Activated T-helper 2 cell treated with anti-CD3 and anti-CD28 coated beads, Interferon-gamma antibody, Interleukin-2, Interleukin-4, amounts not matched to agents 10 μg/mL and 5 μg/mL and 100 μg/mL, durations not matched to agents 14 hours and 24 hours and 36 hours (primary cell): Measurements from ENCODE around the gene MAP4. TPM values are rescaled to one million over a fixed set of nuclear protein-coding genes. Genes with fewer than 3 reads are reported as not detected.

Source experiments
- DNase-seq: peaks from one replicate; pipeline ENCODE4 v3.0.0; 2021; ENCODE audit warnings: low spot score
- H3K27ac Mint-ChIP-seq: one replicate; pipeline ENCODE4 v1.8.0; 2021; ENCODE audit warnings: mixed read lengths
- H3K27me3 Mint-ChIP-seq: one replicate; pipeline ENCODE4 v1.8.0; 2021; ENCODE audit warnings: low read depth, mixed read lengths
- H3K36me3 Mint-ChIP-seq: one replicate; pipeline ENCODE4 v1.8.0; 2021; ENCODE audit warnings: low read depth, mixed read lengths
- H3K4me1 Mint-ChIP-seq: one replicate; pipeline ENCODE4 v1.8.0; 2021; ENCODE audit warnings: low read depth, mixed read lengths
- H3K4me3 Mint-ChIP-seq: one replicate; pipeline ENCODE4 v1.8.0; 2021; ENCODE audit warnings: low read depth, mild to moderate bottlenecking, moderate library complexity, mixed read lengths
- H3K9me3 Mint-ChIP-seq: one replicate; pipeline ENCODE4 v1.8.0; 2021; ENCODE audit warnings: mixed read lengths
- intact Hi-C: fragments of 100-400 bp; cut with micrococcal nuclease; formaldehyde crosslinking; loops from one replicate; pipeline ENCODE4 v1.15.1; 2023
- total RNA-seq: library from RNA; stranded (reverse); gene quantifications from 2 replicates; pipeline ENCODE4 v1.2.3, GENCODE V29; 2022

MAP4 gene
- total RNA-seq, 1 donor from 2014 or later: 144 TPM

GRCh38 chr3:47978386-47978785, 37.8 kb downstream of the MAP4 start:
- Mint-ChIP-seq H3K27me3 (no peaks in the 10 kb centered on the region), H3K4me3 (no peak overlapping the region), H3K36me3 (peaks cover 4% of the 10 kb centered on the region), H3K4me1 (no peaks in the 10 kb centered on the region), H3K9me3 (no peaks in the 10 kb centered on the region), H3K27ac (no peak overlapping the region)
- DNase-seq: no peak
- intact Hi-C loops: no loop called here

- Mint-ChIP-seq H3K4me3 (no peak overlapping the region), H3K27me3 (no peaks in the 10 kb centered on the region), H3K9me3 (no peaks in the 10 kb centered on the region), H3K36me3 (peaks cover 4% of the 10 kb centered on the region), H3K27ac (no peak overlapping the region), H3K4me1 (no peaks in the 10 kb centered on the region)
- intact Hi-C loops: no loop called here
- DNase-seq: no peak
Measured at GRCh38 chr3:47976135-47976732, 40.0 kb downstream of the MAP4 start.

GRCh38 chr3:47974974-47975470, 41.2 kb downstream of the MAP4 start:
- DNase-seq: no peak
- Mint-ChIP-seq H3K4me1 (no peaks in the 10 kb centered on the region), H3K4me3 (no peak overlapping the region), H3K27ac (no peak overlapping the region), H3K9me3 (no peaks in the 10 kb centered on the region), H3K36me3 (peaks cover 4% of the 10 kb centered on the region), H3K27me3 (no peaks in the 10 kb centered on the region)
- intact Hi-C loops: no loop called here

- Mint-ChIP-seq H3K27ac (no peak overlapping the region), H3K4me1 (no peaks in the 10 kb centered on the region), H3K36me3 (peaks cover 4% of the 10 kb centered on the region), H3K9me3 (no peaks in the 10 kb centered on the region), H3K27me3 (no peaks in the 10 kb centered on the region), H3K4me3 (no peak overlapping the region)
- intact Hi-C loops: no loop called here
- no peak for DNase-seq
Measured at GRCh38 chr3:47971081-47971480, 45.1 kb downstream of the MAP4 start.

GRCh38 chr3:47964740-47965139, 51.5 kb downstream of the MAP4 start:
- H3K36me3 Mint-ChIP-seq: peaks cover 4% of the 10 kb centered on the region
- no peaks in the 10 kb centered on the region for H3K9me3 Mint-ChIP-seq
- peaks cover 29% of the 10 kb centered on the region for H3K4me1 Mint-ChIP-seq
- H3K4me3 Mint-ChIP-seq: no peak overlapping the region
- intact Hi-C loops: no loop called here
- no peaks in the 10 kb centered on the region for H3K27me3 Mint-ChIP-seq
- H3K27ac Mint-ChIP-seq: no peak overlapping the region
- no peak for DNase-seq

- Mint-ChIP-seq H3K4me1 (peaks cover 29% of the 10 kb centered on the region), H3K9me3 (no peaks in the 10 kb centered on the region), H3K4me3 (no peak overlapping the region), H3K27me3 (no peaks in the 10 kb centered on the region), H3K27ac (peak overlapping the region; percentile 27), H3K36me3 (peaks cover 4% of the 10 kb centered on the region)
- intact Hi-C loops: no loop called here
- DNase-seq: peak; percentile 32
Measured at GRCh38 chr3:47961815-47962606, 54.2 kb downstream of the MAP4 start.

- Mint-ChIP-seq H3K27me3 (no peaks in the 10 kb centered on the region), H3K4me3 (no peak overlapping the region), H3K4me1 (peaks cover 29% of the 10 kb centered on the region), H3K27ac (no peak overlapping the region), H3K9me3 (no peaks in the 10 kb centered on the region), H3K36me3 (peaks cover 4% of the 10 kb centered on the region)
- intact Hi-C loops: no loop called here
- DNase-seq: no peak
Measured at GRCh38 chr3:47961036-47961435, 55.2 kb downstream of the MAP4 start.

GRCh38 chr3:47956521-47956920, 59.7 kb downstream of the MAP4 start:
- Mint-ChIP-seq H3K4me3 (no peak overlapping the region), H3K27ac (no peak overlapping the region), H3K36me3 (peaks cover 4% of the 10 kb centered on the region), H3K9me3 (no peaks in the 10 kb centered on the region), H3K27me3 (no peaks in the 10 kb centered on the region), H3K4me1 (peaks cover 14% of the 10 kb centered on the region)
- DNase-seq: no peak
- intact Hi-C loops: no loop called here

- DNase-seq: no peak
- Mint-ChIP-seq H3K27me3 (no peaks in the 10 kb centered on the region), H3K9me3 (no peaks in the 10 kb centered on the region), H3K4me1 (no peaks in the 10 kb centered on the region), H3K36me3 (no peaks in the 10 kb centered on the region), H3K4me3 (no peak overlapping the region), H3K27ac (no peak overlapping the region)
- intact Hi-C loops: no loop called here
Measured at GRCh38 chr3:47954567-47954966, 61.6 kb downstream of the MAP4 start.

- no peaks in the 10 kb centered on the region for H3K9me3 Mint-ChIP-seq
- H3K27me3 Mint-ChIP-seq: no peaks in the 10 kb centered on the region
- H3K27ac Mint-ChIP-seq: no peak overlapping the region
- no peaks in the 10 kb centered on the region for H3K36me3 Mint-ChIP-seq
- H3K4me1 Mint-ChIP-seq: no peaks in the 10 kb centered on the region
- intact Hi-C loops: no loop called here
- H3K4me3 Mint-ChIP-seq: no peak overlapping the region
- DNase-seq: no peak
Measured at GRCh38 chr3:47950453-47951169, 65.6 kb downstream of the MAP4 start.

GRCh38 chr3:47949979-47950378, 66.2 kb downstream of the MAP4 start:
- H3K27ac Mint-ChIP-seq: no peak overlapping the region
- DNase-seq: no peak
- no peaks in the 10 kb centered on the region for H3K27me3 Mint-ChIP-seq
- no peaks in the 10 kb centered on the region for H3K9me3 Mint-ChIP-seq
- H3K4me3 Mint-ChIP-seq: no peak overlapping the region
- H3K36me3 Mint-ChIP-seq: no peaks in the 10 kb centered on the region
- no peaks in the 10 kb centered on the region for H3K4me1 Mint-ChIP-seq
- intact Hi-C loops: no loop called here

GRCh38 chr3:47940232-47940631, 76.0 kb downstream of the MAP4 start:
- Mint-ChIP-seq H3K27ac (no peak overlapping the region), H3K27me3 (no peaks in the 10 kb centered on the region), H3K9me3 (no peaks in the 10 kb centered on the region), H3K4me1 (no peaks in the 10 kb centered on the region), H3K4me3 (no peak overlapping the region), H3K36me3 (no peaks in the 10 kb centered on the region)
- no peak for DNase-seq
- intact Hi-C loops: no loop called here

- no peaks in the 10 kb centered on the region for H3K9me3 Mint-ChIP-seq
- peaks cover 4% of the 10 kb centered on the region for H3K36me3 Mint-ChIP-seq
- no peak overlapping the region for H3K27ac Mint-ChIP-seq
- no peak overlapping the region for H3K4me3 Mint-ChIP-seq
- intact Hi-C loops: no loop called here
- H3K4me1 Mint-ChIP-seq: peaks cover 1% of the 10 kb centered on the region
- DNase-seq: no peak
- no peaks in the 10 kb centered on the region for H3K27me3 Mint-ChIP-seq
Measured at GRCh38 chr3:47932421-47932820, 83.8 kb downstream of the MAP4 start.
